GM10847 (cell line): Measurements from ENCODE around the gene TWIST1.

ENCODE experiments used
- POLR2A ChIP-seq: IDR thresholded peaks from 2 replicates; pipeline ENCODE4 v1.6.1; 2011; ENCODE audit not compliant: insufficient read length; ENCODE audit errors: extremely low read depth

The TWIST1 gene

GRCh38 chr7:19117091-19117869, at the start of gene TWIST1:
Gene TWIST1, minus strand, starts transcription at chr7:19117636. Its CDS starts 315 bp downstream, at chr7:19117321.
- TF ChIP-seq POLR2A: no peak

GRCh38 chr7:19161671-19162070, 44.2 kb upstream of the TWIST1 start:
- TF ChIP-seq POLR2A: no peak

DNA sequence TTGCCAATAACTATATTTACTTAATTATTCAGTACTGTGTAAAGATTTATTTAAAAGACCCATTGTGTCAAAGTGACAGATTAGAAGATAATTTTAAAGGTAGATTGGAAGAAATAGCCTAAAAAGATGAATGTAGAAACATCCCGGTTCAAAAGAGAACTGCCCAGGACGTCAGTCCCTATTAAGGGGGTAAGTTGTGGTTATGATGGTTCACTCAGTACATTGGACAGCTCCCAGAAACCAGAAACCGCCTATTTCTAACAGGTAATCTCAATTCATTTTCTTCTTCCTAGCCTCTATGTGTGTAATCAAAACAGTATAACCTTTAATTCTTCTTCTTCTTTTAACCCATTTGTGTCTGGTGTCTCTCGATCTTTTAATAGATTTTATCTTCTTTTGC, 29.3 kb upstream of the TWIST1 start:
- no peak for TF ChIP-seq POLR2A

DNA sequence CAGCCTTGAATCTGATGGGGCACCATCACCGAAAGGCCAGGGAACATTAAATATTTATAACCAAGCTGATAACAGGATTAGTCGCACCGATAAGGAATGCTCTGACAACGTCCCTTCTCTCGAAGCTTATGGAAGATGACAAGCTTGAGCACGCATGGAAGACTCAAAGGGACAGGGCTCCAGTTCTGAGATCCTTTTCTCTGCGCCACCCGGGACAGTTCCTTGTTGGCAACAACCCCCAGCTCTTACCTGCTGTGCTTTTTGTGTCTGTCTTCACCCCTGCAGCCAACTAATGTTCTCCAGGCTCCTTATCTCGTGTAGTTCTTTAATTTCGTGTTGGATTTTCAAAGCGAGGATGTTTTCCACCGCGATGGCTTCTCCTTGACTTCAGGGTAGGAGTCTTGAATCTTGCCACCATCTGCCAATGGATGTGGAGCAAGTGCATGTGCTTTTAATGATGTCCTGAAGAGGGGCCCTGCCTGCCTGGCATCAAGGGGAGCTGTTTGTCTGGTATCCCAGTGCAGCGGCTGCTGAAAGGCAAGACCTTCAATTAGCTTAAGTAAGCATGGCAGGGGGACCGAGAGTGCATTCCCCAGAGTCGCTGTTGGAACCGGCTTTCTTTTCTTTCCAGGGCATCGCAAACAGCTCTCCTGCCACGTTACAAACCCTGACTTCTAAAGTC, 28.1 kb upstream of the TWIST1 start:
- TF ChIP-seq POLR2A: no peak

DNA sequence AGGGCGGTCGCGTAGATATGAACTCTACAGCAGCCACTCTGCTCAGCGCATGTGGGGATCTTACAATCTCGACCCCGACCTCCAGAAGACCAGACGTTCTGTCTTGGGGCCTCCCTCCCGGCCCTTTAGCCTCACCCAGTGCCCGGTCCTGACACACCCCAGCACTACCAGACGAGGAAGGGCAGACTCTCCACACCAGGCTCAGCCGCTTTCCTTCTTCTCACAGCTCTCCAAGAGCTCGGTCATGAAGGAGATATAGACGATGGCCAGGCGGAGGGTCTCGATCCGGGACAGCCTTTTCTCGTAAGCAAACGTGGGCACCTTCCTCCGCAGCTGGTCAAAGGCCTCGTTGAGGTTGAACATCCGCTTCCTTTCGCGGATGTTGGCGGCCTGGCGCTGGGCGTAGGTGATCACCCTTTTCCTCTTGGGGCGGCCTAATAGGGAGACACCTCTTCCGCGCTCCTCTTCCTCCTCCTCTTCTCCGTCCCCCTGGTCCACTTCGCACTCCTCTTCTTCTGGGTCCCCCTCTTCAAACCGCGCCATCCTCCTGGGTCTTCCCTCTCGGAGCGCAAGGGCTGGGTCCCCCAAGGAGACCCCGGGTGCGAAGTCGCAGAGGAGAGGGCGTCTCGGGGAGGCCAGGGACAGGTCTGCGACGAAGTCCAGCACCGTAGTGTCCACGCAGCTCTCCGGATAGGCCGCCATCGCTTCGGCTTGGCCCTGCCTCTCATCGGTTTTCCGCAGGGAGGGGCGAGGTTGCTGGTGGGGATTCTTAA, 27.4 kb upstream of the TWIST1 start, which contains the start of gene FERD3L:
Gene FERD3L (minus strand): TSS at position 761 of the 773 bp plus-strand sequence. CDS start 59 bp downstream, at position 702.
- no peak for TF ChIP-seq POLR2A

DNA sequence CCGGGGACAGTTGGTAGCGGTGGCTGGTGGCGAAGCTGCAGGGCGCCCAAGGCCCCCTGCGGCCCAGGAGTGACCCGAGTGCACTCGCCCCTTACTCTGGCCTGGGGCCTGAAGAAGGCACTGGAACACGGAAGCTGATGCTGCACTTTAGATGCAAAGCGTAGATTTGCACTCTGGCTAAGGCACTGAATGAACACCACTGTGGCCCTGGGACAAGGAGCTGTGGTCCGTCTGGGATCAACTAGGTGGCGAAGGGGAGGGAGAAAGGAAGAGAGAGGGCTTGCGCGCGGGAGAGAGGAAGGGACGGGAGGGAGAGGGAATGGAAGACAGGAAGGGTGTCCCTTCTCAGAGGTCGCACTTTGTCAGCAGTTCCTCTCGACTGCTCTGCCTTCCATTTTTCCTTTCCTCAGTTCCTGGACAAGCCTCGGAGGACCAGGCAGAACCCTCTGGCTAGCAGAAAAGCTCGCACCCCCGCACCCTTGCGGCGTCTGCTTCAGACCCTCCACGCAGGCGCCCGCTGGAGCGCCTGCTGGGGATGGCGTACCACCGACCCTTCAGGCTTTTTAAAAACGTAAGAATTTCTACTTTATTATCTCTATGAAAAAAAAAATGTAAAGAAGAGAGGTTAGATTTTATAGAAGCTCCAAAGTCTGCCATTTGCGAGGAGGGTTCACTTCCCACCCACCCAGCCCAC, 26.6 kb upstream of the TWIST1 start:
- TF ChIP-seq POLR2A: no peak

- no peak for TF ChIP-seq POLR2A
Measured at GRCh38 chr7:19139706-19140327, 22.4 kb upstream of the TWIST1 start.

DNA sequence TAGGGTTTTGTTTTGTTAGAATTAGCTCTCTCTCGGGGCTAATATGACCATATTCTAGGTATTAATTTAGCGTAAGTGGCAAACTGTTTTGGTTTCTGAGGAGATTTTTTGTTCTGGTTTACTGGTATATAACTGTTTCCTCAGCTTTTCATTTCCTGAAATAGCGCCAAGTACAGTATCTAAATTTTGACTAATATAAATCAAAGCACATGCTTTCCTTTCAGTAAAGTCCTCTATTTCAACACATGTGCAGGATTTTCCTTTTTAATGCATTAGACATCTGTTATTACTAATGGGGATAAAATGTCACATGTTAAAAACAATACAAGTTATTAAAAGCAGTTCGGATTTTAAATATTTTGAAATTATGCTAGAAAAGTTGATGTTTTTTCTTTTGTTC, 16.4 kb upstream of the TWIST1 start:
- TF ChIP-seq POLR2A: no peak

DNA sequence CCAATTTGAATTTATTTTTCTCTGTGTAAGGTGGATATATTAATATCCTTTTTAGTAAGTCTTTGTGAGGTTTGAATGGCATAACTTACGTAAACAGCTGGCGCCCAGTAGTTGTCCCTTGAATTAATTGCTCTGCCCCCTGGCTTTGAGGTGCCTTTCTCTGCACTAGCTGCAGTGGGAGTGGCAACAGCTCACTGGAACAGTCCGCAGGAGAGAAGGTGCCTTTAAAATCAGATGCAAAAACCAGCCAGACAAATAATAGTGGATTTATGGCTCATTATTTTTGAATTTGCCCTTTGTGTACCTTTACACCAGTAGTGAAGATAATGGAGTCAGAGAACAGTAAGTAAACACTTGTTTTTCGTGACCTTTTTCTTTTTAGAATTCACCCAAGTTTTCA, 16.0 kb upstream of the TWIST1 start:
- no peak for TF ChIP-seq POLR2A

- TF ChIP-seq POLR2A: no peak
Measured at GRCh38 chr7:19128856-19129255, 11.4 kb upstream of the TWIST1 start.

DNA sequence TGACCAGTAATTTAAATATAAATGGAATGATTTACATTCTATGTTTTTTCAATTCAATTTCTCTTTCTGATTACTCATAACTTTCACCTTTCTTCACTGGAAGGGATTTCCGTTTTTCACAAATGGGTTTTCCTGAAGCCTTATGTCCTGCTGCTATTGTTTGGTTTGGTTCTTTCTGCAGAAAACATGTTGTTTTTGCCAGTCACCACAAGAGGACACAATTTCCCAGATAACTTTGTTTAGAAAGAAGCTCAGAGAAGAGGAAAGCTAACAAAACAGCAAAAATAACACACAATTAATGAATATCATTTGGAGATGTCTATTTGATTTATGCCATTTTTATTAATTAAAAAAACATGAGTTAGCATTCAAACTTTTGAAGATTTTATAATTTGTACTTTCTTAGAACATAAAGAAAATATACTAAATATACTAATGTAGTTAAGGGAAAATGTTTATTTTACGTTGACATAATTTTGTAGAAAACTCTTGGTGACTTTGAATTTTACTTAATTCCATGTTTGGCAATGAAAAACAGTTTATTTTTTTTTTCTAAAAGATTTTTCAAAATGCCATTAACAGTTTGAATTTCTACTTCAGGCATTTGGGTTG, 4.6 kb upstream of the TWIST1 start:
- TF ChIP-seq POLR2A: no peak

DNA sequence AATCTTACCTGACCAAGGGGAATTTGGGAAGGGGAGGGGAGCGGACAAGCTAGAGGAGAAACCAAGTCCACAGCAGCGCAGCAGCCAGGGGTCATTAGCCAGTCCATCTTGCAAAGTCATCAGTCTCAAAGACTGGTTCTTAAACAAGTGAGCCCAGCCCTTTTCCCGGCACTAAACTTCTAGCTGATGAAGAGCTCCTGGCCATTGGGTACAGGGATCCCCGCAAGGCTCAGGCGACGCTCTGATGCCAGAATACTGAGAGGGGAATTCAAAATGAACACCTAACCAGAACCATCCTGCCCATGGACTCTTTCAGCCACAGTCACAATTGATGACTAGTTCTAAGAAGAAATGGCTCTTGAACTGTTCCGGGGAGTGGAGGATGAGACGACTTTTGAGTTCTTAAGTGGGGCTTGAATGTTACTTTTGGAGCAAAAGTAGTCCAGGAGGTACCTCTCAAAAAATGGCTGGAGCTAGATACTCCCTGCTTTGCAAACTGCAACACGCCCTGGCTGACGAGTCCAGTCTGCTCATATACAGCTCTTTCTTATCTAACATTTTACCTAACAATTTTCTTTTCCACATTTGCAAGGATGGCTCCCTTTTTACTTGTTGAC, 2.5 kb upstream of the TWIST1 start:
- no peak for TF ChIP-seq POLR2A

- TF ChIP-seq POLR2A: no peak
Measured at GRCh38 chr7:19119372-19119771, 1.9 kb upstream of the TWIST1 start.
